Activated CD8-positive, alpha-beta memory T cell treated with anti-CD3 and anti-CD28 coated beads, Interleukin-2, amount 10 ng/mL, durations not matched to agents 7 days and 5 days (primary cell): Measurements from ENCODE around the gene LPCAT2. TPM values are rescaled to one million over a fixed set of nuclear protein-coding genes. Genes with fewer than 3 reads are reported as not detected.
"Not testable (repeated sequence)": the region's sequence is repeated elsewhere in the genome, so short reads cannot be mapped to it uniquely, and the experiment has no call there.

ENCODE experiments used
- ATAC-seq: fragments of 150-1000 bp; cut with Tn5 transposase; one replicate; pipeline ENCODE4 v1.10.0; 2021; ENCODE audit warnings: moderate library complexity
- CTCF ChIA-PET: fragments of 350-600 bp; sonication (Branson Sonifier 250); formaldehyde crosslinking; loops from one replicate; lab custom pipeline; 2021; ENCODE audit warnings: antibody characterized with exemption; lab: Charles Lee
- DNase-seq: peaks from one replicate; pipeline ENCODE4 v3.0.0-alpha.2; 2020
- H3K27ac Mint-ChIP-seq: one replicate; pipeline ENCODE4 v1.8.0; 2021; ENCODE audit warnings: mild to moderate bottlenecking, mixed read lengths
- H3K27me3 Mint-ChIP-seq: one replicate; pipeline ENCODE4 v1.8.0; 2021; ENCODE audit warnings: mixed read lengths
- H3K36me3 Mint-ChIP-seq: one replicate; pipeline ENCODE4 v1.8.0; 2021; ENCODE audit warnings: mild to moderate bottlenecking, mixed read lengths
- H3K4me1 Mint-ChIP-seq: one replicate; pipeline ENCODE4 v1.8.0; 2021; ENCODE audit warnings: mixed read lengths
- H3K4me3 Mint-ChIP-seq: one replicate; pipeline ENCODE4 v1.8.0; 2021; ENCODE audit warnings: mild to moderate bottlenecking, moderate library complexity, mixed read lengths
- H3K9me3 Mint-ChIP-seq: one replicate; pipeline ENCODE4 v1.8.0; 2022; ENCODE audit warnings: low read depth, mixed read lengths
- total RNA-seq, 2 experiments: library from RNA; stranded (reverse); gene quantifications; one replicate each; pipeline ENCODE4 v1.2.3, GENCODE V29; 2021

LPCAT2 gene
- total RNA-seq, 2 experiments from 2014 or later, result 0.18 to 0.59 TPM

DNA sequence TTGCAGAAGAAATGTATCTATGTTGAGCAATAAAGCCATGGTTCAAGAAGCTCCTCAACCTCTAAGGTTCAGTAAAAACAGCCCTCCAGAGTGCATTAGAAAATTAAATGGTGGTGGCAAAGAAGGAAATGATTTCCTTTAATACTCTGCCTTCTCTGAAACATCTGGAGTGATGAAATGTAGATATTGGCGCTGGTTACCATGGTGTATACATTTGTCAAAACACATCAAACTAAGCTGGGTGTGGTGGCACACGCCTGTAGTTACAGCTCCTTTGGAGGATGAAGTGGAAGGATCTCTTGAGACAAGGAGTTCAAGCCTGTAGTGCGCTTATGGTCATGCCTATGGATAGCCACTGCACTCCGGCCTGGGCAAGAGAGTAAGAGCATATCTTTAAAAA is 63.6 kb downstream of the LPCAT2 start:
- ATAC-seq (no peak), DNase-seq (no peak)
- H3K4me1 Mint-ChIP-seq, result no peaks in the 10 kb centered on the region
- H3K36me3 Mint-ChIP-seq, result no peaks in the 10 kb centered on the region
- H3K9me3 Mint-ChIP-seq, result no peaks in the 10 kb centered on the region
- no peak overlapping the region for H3K27ac Mint-ChIP-seq
- H3K4me3 Mint-ChIP-seq, result no peak overlapping the region
- CTCF ChIA-PET, result interaction anchor here (0.9 kb wide), 1 partner anchor 107 kb away, joined by 3 read pairs; no protein-coding TSS in a partner anchor
- peaks cover 15% of the 10 kb centered on the region for H3K27me3 Mint-ChIP-seq

GRCh38 chr16:55574811-55575210 is 65.9 kb downstream of the LPCAT2 start:
- H3K27me3 Mint-ChIP-seq, result peaks cover 5% of the 10 kb centered on the region
- DNase-seq (no peak), ATAC-seq (no peak)
- H3K4me3 Mint-ChIP-seq, result no peak overlapping the region
- H3K4me1 Mint-ChIP-seq, result no peaks in the 10 kb centered on the region
- no peaks in the 10 kb centered on the region for H3K36me3 Mint-ChIP-seq
- CTCF ChIA-PET, result no interaction called here
- no peaks in the 10 kb centered on the region for H3K9me3 Mint-ChIP-seq
- H3K27ac Mint-ChIP-seq, result no peak overlapping the region

- no peaks in the 10 kb centered on the region for H3K9me3 Mint-ChIP-seq
- H3K36me3 Mint-ChIP-seq, result no peaks in the 10 kb centered on the region
- DNase-seq (no peak), ATAC-seq (no peak)
- H3K4me1 Mint-ChIP-seq, result no peaks in the 10 kb centered on the region
- H3K27ac Mint-ChIP-seq, result no peak overlapping the region
- CTCF ChIA-PET, result no interaction called here
- H3K27me3 Mint-ChIP-seq, result peaks cover 5% of the 10 kb centered on the region
- no peak overlapping the region for H3K4me3 Mint-ChIP-seq
Measured at GRCh38 chr16:55575496-55575895, 66.6 kb downstream of the LPCAT2 start.

DNA sequence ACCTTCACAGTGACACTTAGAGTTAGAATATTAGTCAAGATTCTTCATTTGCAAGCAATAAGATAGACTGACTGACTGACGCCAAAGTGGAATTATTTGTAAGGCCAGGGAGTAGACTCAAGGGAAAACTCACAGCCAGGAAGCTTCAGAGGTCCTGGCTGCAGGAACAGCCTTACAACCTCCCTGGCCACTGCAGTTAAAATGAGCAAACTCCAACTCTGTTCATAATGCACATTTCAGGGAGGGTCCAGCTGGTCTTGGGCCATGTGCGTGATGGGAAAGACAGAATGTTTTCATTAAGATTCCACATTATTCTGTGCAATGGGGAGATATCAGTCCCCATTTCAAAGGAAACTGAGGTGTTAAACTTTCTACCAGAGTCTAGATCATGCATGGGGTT is 67.5 kb downstream of the LPCAT2 start:
- Mint-ChIP-seq H3K27ac (no peak overlapping the region), H3K4me1 (no peaks in the 10 kb centered on the region), H3K4me3 (no peak overlapping the region), H3K27me3 (peaks cover 5% of the 10 kb centered on the region), H3K9me3 (no peaks in the 10 kb centered on the region), H3K36me3 (no peaks in the 10 kb centered on the region)
- DNase-seq (no peak), ATAC-seq (no peak)
- CTCF ChIA-PET, result interaction anchor here (0.9 kb wide), 1 partner anchor 111 kb away, joined by 4 read pairs; no protein-coding TSS in a partner anchor

- ATAC-seq, result no peak
- Mint-ChIP-seq H3K4me3 (no peak overlapping the region), H3K36me3 (no peaks in the 10 kb centered on the region), H3K27ac (no peak overlapping the region), H3K9me3 (no peaks in the 10 kb centered on the region), H3K27me3 (peaks cover 5% of the 10 kb centered on the region), H3K4me1 (no peaks in the 10 kb centered on the region)
- DNase-seq, result no peak
- CTCF ChIA-PET, result no interaction called here
Measured at GRCh38 chr16:55577887-55578286, 69.0 kb downstream of the LPCAT2 start.

- no peak for ATAC-seq
- Mint-ChIP-seq H3K27me3 (peaks cover 4% of the 10 kb centered on the region), H3K27ac (no peak overlapping the region), H3K4me1 (no peaks in the 10 kb centered on the region), H3K36me3 (no peaks in the 10 kb centered on the region), H3K4me3 (no peak overlapping the region), H3K9me3 (no peaks in the 10 kb centered on the region)
- CTCF ChIA-PET, result no interaction called here
- DNase-seq, result no peak
Measured at GRCh38 chr16:55585631-55586030, 76.8 kb downstream of the LPCAT2 start.

DNA sequence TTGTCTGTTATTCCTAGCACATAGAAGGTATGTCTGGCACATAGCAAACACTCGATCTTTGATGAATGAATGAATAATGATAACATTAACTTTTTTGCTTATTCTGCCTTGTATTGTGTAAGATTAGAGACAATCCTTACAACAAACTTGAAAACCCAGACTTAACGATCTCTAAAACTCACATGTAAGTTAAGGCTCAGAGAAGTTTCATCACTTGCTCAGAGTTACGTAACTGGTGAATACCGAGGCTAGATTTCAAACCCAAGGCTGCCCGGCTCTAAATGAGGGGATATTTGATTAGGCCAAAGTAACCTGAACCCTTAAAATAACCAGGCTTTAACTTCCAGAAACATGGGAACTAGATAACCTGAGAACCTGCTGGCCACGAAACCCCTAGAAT is 79.9 kb downstream of the LPCAT2 start:
- CTCF ChIA-PET, result no interaction called here
- Mint-ChIP-seq H3K4me3 (no peak overlapping the region), H3K4me1 (no peaks in the 10 kb centered on the region), H3K27me3 (peaks cover 13% of the 10 kb centered on the region), H3K27ac (no peak overlapping the region), H3K36me3 (no peaks in the 10 kb centered on the region), H3K9me3 (no peaks in the 10 kb centered on the region)
- ATAC-seq (no peak), DNase-seq (no peak)

- Mint-ChIP-seq H3K27ac (no peak overlapping the region), H3K4me3 (no peak overlapping the region), H3K9me3 (no peaks in the 10 kb centered on the region), H3K4me1 (no peaks in the 10 kb centered on the region), H3K27me3 (peaks cover 14% of the 10 kb centered on the region), H3K36me3 (no peaks in the 10 kb centered on the region)
- ATAC-seq, result no peak
- no peak for DNase-seq
- CTCF ChIA-PET, result no interaction called here
Measured at GRCh38 chr16:55592306-55592705, 83.4 kb downstream of the LPCAT2 start.

DNA sequence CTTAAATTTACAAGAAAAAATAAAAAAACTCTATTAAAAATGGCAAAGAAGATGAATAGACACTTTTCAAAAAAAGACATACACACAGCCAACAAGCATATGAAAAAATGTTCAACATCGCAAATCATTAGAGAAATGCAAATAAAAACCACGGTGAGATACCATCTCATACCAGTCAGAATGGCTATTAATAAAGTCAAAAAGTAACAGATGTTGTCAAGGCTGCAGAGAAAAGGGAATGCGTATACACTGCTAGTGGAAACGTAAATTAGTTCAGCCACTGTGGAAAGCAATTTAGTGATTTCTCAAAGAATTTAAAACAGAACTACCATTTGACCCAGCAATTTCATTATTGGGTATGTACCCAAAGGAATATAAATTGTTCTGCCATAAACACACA is 89.1 kb downstream of the LPCAT2 start:
- no peak overlapping the region for H3K27ac Mint-ChIP-seq
- ATAC-seq (no peak), DNase-seq (no peak)
- no peaks in the 10 kb centered on the region for H3K9me3 Mint-ChIP-seq
- CTCF ChIA-PET, result no interaction called here
- H3K27me3 Mint-ChIP-seq, result peaks cover 2% of the 10 kb centered on the region
- H3K36me3 Mint-ChIP-seq, result no peaks in the 10 kb centered on the region
- H3K4me1 Mint-ChIP-seq, result no peaks in the 10 kb centered on the region
- H3K4me3 Mint-ChIP-seq, result no peak overlapping the region

DNA sequence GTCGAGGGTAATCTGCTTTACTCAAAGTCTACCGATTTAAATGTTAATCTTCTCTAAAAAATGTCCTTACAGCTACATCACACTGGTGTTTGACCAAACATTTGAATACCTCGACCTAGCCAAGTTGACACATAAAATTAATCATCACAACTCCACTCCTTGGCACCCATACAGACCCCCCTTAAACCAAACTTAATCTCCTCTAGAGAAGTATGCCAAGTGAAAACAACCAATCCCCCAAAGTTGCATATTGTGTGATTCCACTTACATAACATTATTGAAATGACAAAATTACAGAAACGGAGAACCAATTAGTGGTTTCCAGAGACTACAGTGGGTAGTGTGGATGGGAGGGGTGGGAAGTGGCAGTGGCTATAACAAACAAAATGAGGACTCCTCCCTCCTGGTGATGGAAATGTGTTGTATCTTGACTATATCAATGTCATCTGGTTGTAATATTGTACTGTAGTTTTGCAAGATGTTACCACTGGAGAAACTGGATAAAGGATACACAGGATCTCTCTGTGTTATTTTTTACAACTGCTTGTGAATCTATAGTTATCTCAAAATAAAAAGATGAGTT is 97.0 kb downstream of the LPCAT2 start:
- no peaks in the 10 kb centered on the region for H3K9me3 Mint-ChIP-seq
- CTCF ChIA-PET, result no interaction called here
- H3K27ac Mint-ChIP-seq, result no peak overlapping the region
- no peaks in the 10 kb centered on the region for H3K36me3 Mint-ChIP-seq
- H3K27me3 Mint-ChIP-seq, result peaks cover 4% of the 10 kb centered on the region
- H3K4me3 Mint-ChIP-seq, result no peak overlapping the region
- no peaks in the 10 kb centered on the region for H3K4me1 Mint-ChIP-seq
- DNase-seq, result no peak
- no peak for ATAC-seq

DNA sequence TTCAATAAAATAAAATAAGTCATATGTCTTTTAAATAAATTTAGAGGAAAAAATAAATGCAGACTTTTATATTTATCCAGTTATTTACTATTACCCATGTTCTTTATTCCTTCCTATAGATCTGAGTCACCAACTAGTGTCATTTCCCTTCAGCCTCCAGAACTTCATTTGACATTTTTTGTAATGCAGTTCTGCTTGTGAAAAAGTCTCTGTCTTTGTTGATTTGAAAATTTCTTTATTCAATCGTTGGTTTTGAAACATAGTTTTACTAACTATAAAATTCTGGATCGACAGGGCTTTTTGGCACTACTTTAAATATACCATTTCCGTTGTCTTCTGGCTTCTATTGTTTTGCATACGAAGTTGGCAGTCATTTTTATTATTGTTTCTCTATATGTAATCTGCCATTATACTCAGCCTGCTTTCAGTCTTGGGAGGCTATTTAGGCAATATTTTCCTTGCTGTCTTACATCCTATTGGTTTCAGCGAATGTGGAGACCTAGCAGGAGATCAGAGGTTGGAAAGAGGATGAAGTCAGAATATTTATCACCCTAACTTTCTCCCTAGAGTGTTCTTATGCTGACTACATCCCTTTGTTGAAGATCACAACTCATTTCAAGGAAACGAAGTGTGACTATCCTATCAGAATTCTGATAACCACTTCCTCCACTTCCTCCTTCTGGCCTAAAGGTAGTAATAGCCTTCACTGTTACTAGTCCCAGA is 104.9 kb downstream of the LPCAT2 start:
- Mint-ChIP-seq H3K4me1 (no peaks in the 10 kb centered on the region), H3K4me3 (no peak overlapping the region), H3K27ac (no peak overlapping the region), H3K27me3 (peaks cover 4% of the 10 kb centered on the region), H3K9me3 (no peaks in the 10 kb centered on the region), H3K36me3 (no peaks in the 10 kb centered on the region)
- ATAC-seq, result no peak
- no peak for DNase-seq
- CTCF ChIA-PET, result no interaction called here

GRCh38 chr16:55615071-55615470 is 106.2 kb downstream of the LPCAT2 start:
- Mint-ChIP-seq H3K4me1 (no peaks in the 10 kb centered on the region), H3K4me3 (no peak overlapping the region), H3K36me3 (no peaks in the 10 kb centered on the region), H3K9me3 (no peaks in the 10 kb centered on the region), H3K27ac (no peak overlapping the region), H3K27me3 (peaks cover 4% of the 10 kb centered on the region)
- no peak for DNase-seq
- CTCF ChIA-PET, result no interaction called here
- no peak for ATAC-seq

DNA sequence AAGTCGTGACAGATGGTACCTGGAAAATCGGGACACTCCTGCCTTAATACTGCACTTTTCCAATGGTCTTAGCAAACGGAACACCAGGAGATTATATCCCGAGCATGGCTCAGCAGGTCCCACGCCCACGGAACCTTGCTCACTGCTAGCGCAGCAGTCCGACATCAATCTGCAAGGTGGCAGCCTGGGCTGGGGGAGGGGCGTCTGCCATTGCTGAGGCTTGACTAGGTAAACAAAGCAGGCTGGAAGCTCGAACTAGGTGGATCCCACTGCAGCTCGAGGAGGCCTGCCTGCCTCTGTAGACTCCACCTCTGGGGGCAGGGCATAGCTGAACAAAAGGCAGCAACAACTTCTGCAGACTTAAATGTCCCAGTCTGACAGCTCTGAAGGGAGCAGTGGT is 106.8 kb downstream of the LPCAT2 start:
- H3K9me3 Mint-ChIP-seq, CTCF ChIA-PET, H3K27me3 Mint-ChIP-seq, H3K27ac Mint-ChIP-seq, H3K36me3 Mint-ChIP-seq, DNase-seq, H3K4me3 Mint-ChIP-seq, ATAC-seq, H3K4me1 Mint-ChIP-seq: not testable (repeated sequence)

- CTCF ChIA-PET, result interaction anchor here (0.7 kb wide), 1 partner anchor 157 kb away, joined by 3 read pairs; no protein-coding TSS in a partner anchor
- ATAC-seq (no peak), DNase-seq (no peak)
- Mint-ChIP-seq H3K27me3 (no peaks in the 10 kb centered on the region), H3K9me3 (no peaks in the 10 kb centered on the region), H3K27ac (no peak overlapping the region), H3K4me3 (no peak overlapping the region), H3K36me3 (peaks cover 1% of the 10 kb centered on the region), H3K4me1 (peaks cover 1% of the 10 kb centered on the region)
Measured at GRCh38 chr16:55621771-55622170, 112.9 kb downstream of the LPCAT2 start.
